ENCODE data around the gene CALR3. TPM values are rescaled to one million over a fixed set of nuclear protein-coding genes. Genes with fewer than 3 reads are reported as not detected.
"Not testable (repeated sequence)": the region's sequence is repeated elsewhere in the genome, so short reads cannot be mapped to it uniquely, and the experiment has no call there.

Gene CALR3
- total RNA-seq, 1 donor from 2014 or later: not detected

DNA sequence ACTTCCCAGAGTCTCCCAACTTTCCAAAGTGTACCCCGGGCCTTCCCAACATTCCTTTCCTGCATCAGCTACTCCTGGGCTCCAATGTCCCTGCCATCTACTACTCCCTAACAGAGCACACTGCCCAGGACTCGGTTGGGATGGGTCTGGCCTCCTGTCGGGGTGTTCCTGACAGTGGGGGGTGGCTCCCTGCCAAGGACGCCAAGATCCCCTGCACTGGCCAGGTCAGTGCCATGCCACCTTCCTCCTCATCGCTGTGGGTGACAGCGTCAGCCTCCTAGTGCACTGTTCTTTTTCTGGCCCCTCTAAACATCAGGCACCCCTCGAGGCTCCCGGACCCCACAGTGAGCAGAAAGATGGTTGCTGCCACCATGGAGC is 38.0 kb downstream of the CALR3 start:
- DNase-seq (ENCODE audit: low read depth): no peak

DNA sequence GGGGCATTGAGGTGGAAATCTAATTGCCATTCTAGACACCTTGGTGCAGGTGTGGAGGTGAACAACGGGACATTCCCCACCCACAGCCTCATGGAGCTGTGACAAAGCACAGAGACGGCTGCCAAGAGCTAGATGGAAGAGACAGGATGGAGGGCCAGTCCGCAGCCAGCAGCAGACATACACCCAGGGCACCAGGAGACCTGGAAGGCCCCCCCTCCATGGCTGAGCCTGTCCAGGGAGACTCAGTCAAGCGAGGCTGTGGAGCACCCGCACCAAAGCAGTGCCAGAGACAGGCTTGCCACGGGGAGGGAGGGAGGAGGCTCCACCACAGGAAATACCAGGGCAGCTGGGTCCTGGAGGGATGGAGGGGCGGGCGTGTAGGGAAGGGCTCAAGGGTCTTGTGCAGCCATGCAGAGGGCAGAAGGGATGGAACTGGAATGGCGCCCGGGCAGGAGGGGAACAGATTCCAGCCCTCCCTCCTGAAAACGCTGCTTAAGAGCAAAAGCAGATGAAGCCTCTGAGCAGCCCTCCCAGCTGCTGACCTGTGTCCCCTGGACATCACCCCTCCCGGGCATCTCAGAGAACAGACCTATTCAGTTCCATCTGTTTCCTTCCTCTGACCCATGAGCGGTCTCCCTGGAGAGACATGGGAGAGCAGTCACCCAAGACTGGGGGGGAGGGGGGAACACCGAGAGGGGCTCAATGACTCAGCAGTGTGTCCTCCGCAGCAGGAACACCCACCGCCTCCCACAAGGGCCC is 38.6 kb downstream of the CALR3 start:
- peak; percentile 69 for DNase-seq (ENCODE audit: low read depth)

DNA sequence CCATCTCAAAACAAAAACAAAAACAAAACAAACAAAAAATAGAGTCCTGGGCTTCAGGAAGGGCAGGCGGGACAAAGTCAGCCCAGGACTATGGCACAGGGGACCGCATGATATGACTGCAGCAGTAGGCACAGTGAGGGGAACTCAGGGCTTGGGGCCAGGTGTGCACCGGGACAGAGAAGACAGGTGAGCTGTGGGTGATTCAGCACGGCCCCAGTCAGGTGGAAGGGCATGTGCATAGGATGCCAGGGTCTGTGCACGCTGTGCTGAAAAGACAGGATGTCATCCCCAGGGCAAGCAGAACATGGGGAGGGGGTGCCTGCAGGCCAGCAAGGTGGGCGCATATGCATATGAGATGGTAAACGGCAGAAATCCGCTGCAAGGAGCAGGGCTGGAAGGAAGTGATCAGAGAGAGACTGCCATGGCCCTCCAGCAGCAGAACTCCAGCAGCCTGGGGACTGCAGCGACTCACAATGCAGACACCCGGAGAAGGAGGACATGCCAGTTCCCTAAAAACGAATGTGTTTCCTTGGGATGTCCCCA is 39.2 kb downstream of the CALR3 start:
- no peak for DNase-seq (ENCODE audit: low read depth)

DNA sequence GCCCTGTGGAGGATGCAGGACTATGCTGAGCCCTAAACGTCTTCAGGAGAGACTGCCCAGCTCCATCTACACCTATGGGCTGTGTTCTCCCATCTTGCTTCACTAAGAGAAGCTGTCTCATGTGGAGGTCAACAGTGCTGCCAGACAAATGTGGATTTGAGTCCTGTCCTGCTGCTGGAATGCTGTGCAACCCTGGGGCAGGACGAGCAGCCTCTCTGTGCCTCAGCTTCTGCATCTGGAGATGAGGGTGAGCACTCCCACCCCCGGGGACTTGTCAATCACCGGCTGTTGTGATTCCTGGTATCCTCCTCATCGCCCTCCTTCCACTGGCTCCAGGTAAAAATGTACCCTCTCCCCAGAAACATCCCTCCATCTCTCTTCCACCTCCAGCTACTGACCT is 40.5 kb downstream of the CALR3 start:
- DNase-seq (ENCODE audit: low read depth): no peak

DNA sequence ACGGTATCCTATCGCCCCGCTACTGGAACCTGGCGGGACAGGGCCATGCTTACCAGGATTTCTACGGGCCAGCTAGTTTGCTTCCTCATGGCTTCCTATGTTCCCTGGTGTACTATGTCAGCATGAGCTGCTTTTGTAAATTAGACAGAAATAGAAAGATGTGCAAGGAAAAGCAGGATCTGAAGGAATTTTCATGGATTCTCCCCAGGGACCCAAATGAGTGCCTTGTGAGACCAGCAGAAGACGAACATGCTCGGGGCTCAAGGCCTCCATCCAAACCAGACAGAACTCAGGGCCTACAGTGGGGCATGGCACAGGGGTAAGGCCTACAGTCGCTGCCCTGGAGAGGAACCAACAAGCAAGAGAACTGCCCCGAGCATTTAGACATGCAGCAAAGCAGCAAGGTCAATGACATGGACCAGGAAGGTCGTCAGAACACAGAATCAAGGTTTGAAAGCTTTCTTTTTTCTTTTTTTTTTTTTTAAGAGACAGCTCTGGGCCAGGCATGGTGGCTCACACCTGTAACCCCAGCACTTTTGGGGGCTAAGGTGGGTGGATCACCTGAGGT is 41.5 kb downstream of the CALR3 start:
- no peak for DNase-seq (ENCODE audit: low read depth)

DNA sequence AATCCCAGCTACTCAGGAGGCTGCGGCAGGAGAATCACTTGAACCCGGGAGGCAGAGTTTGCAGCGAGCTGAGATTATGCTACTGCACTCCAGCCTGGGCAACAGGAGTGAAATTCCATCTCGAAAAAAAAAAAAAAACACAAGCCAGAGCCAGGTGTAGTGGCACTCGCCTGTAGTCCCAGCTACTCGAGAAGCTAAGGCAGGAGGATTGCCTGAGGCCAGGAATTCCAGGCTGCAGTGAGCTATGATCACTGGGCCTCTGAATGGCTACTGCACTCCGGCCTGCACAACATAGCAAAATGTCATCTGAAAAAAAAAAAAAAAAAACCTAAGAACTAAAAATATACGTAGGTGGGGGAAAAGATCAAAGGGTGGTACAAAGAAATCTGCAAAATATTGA is 43.6 kb downstream of the CALR3 start:
- peak; percentile 59 for DNase-seq (ENCODE audit: low read depth)

DNA sequence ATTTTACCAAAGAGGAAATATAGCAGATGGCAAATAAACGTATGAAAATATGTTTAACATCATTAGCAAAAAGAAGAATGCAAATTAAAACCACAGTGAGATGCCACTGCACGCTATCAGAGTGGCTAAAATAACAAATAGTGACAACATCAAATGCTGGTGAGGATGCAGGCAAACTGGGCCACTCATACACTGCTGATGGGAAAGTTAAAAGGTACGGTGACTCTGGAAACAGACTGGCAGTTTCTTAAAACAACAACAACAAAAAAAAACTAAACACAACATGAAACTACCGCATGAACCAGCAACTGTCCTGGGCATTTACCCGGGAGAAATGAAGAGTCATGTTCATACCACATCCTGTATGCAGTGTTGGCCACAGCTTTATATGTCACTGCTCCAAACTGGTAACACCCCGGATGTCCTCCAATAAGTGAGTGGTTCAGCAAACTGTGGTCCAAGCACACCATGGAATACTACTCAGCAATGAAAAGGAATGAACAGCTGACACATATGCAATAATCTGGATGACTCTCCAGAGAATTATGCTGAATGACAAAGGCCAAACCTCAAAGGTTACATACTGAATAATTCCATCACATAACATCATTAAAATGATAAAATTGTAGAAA is 46.5 kb downstream of the CALR3 start:
- DNase-seq (ENCODE audit: low read depth): no peak

DNA sequence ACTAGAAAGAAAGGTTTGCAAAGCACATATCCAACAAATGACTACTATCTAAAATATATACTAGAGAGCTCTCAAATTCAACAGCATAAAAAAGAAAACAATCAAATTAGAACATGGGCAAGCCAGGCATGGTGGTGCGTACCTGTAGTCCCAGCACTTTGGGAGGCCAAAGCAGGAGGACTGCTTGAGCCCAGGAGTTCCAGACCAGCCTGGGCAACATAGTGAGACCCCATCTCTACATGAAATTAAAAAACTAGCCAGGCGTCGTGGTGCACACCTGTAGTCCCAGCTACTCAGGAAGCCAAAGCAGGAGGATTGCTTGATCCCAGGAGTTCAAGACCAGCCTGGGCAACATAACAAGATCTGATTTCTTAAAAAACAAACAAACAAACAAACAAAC is 47.1 kb downstream of the CALR3 start:
- not testable (repeated sequence) for DNase-seq (ENCODE audit: low read depth)

DNA sequence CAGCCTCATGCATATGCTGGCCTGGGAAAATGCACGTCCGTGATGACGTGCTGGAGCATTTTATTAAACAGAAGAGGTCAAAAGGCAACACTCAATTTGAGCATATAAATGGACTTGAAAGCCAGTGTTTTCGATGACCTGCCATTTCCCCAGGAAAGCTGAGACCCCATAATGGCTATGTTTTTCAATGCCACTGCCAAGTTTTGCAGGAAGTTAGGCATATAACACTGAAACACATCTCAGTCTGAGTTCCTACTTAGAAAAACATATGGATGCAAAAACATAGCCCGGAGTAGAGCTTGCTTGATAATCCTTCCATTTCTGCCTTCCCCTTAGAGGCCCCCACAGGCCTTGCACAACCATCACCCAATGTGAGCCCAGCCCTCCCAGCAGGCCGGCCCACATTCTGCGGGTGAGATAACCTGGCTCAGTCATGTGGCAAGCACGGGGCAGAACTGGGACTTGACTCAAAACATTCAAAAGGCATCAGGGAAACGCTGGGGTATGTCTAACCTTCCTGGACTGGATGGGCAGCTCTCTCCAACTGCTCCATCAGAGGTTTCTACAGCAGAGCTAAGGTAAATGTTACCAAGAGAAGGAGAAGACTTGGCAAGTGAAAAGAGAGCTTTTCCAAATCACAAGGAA is 49.1 kb downstream of the CALR3 start:
- peak; percentile 83 for DNase-seq (ENCODE audit: low read depth)

DNA sequence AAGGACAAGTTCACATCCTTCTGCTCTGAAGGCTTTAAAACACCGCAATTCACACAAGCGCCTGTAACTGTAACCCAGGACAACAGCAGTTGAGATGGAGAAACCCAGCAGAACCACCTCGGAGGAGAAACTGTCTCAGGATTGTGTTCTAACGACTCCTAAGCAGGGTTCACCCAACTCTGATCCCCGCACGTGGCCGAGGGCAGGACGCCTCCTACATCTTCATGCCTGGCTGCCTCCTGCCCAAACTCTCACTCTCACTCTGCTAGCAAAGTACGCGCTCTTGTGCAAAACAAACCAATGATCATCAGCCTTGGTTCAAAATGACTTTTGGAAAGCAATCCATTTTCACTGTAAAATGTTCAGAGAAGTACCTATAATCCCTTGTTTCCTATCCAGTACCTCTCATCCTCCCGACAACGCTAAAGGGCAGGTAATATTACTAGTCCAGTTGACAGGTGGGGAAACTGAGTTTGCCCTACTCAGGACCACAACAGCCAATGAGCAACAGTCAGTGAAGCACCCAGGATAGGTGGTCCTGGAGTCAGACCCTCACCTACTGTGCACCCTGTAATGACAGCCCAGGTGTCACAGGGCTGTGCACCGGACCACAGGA is 49.8 kb downstream of the CALR3 start:
- DNase-seq (ENCODE audit: low read depth): peak; percentile 28

DNA sequence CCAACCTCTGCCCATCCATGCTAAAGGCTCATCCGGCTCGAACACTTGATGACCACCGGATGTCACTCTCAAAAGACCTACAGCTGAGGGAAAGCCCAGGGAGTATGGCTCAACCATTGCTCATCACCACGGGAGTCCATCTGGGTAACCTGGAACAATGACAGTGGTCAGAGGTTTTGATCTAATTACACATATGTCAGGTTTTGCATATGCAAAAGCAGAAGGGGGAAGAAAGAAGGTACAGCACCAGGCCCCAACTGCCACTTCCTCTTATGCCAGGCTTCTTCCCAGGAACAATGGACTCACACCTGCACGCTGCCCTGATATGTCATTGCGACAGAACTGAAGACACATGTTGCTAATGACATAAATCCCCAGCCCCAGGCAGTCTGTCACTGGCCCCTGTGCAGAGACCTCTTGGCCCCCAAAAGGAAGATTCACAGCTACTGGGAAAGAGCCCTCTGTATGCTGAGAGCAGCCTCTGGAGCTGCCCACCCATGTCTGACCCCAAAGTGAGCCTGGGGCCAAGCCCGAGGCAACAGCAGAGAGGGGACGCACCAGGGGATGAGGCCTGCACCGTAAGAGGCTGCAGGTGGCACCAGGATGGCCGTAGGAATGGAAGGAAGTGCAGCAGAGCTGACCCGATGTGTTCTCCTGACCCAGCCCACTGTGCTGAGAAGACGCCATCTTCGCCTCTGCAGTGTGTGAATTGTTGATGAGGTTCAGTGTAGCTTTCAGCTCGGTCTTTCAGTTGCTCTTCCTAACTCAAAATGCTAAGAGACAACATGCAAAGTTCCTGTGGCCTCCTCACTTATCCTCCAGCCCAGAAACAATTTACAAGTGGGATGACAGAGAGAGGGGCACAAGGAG is 50.5 kb downstream of the CALR3 start:
- peak; percentile 86 for DNase-seq (ENCODE audit: low read depth)

DNA sequence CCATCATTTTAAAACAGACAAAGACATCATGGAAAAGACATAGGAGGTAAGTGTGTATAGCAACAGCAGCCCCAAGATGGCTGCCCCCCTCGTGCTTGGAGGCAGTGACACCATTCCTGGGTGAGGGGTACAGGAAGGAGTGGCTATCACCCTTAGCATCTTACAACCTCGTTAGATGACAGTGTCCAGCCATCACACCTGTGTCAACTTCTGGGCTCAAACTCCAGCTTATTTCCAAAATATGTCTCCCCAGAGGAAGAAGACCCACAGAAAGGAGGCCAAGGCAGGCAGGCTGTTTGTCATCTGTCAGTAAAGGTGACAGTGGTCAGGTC is 51.7 kb downstream of the CALR3 start:
- no peak for DNase-seq (ENCODE audit: low read depth)

DNA sequence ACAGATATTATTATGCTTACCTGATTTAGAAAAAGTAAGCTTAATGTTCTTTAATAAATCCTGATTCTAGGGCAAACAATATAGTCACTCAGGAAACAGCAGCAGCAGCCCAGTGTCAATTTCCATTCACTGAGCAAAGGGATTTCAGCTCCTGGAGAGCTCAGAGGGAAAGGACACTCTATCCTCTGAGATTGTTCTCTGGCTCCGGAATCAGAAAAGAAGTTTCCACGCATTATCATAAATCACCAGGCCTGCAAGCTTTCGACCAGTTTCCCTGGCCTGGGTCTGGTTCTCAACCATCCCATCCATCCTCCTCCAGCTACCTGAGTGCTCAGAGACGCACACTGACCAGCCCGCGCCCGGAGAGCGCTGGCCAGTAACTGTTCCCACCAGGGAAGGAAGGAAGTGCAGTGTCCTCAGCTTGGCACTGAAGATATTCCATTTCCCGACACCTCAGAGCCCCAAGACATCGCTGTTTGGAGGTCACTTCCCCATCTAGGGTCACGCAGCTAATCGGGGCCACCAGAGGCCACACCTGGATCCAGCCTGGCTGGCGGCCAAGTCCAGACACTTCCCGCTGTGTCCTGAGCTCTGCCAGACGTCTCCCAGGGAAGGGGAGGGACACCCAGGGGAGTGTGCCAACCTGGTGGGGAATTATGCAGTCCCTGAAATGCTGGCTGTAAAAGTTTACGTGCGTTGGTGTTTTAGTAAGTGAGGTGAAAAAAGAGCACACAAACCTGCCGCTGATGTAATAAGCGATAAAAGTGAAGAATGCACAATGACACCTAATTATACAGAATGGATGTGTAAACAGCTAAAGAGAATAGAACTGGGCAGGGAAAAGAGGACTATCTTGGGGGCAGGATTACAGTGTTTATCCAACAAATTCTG is 53.3 kb downstream of the CALR3 start:
- no peak for DNase-seq (ENCODE audit: low read depth)

DNA sequence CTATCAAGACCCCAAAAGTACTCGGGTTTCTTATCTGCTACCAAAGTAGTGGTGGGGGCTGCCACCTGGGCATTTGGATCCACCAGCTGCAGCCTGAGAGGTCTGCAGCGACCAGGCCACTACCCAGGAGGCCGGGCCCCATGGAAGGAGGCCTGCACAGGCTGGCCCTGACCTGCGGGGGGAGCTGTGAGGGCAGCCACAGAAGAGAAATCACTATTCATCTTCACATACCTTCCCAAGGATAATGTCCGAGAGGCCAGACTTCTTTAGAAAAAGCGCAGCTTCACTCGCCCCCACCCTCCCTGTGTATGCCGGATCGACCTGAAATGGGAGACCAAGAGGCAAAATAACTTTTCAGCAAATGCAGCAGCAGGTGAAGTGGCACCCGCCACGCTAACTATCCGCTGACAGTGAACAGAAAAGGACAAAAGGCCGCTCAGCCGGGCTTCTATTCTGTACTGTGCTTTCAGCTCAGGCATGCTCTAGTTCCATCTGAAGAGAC is 54.3 kb downstream of the CALR3 start:
- DNase-seq (ENCODE audit: low read depth): no peak

DNA sequence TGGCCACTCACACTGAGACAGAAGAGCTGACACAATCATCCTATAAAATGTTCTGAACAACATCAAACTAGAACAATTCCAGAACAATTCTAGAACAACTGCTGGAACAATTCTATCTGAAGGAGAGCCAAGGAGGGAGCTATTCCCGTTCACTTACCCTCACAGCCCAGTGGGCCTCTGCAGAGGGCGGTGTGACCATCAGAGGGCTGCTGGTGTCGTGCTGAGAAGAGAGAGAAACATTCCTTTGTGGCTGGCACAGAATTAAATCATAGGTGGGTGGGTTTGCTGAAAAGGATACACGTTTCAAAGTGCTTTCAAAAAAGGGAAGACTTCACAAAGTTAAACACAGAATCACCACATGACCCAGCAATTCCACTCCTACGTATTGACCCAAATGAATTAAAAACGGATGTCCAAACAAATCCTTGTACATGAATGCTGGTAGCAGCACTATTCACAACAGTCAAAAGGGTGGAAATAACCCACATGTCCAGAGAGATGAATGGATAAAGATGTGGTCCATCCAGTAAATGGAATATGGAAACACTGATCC is 59.1 kb downstream of the CALR3 start:
- DNase-seq (ENCODE audit: low read depth): no peak

DNA sequence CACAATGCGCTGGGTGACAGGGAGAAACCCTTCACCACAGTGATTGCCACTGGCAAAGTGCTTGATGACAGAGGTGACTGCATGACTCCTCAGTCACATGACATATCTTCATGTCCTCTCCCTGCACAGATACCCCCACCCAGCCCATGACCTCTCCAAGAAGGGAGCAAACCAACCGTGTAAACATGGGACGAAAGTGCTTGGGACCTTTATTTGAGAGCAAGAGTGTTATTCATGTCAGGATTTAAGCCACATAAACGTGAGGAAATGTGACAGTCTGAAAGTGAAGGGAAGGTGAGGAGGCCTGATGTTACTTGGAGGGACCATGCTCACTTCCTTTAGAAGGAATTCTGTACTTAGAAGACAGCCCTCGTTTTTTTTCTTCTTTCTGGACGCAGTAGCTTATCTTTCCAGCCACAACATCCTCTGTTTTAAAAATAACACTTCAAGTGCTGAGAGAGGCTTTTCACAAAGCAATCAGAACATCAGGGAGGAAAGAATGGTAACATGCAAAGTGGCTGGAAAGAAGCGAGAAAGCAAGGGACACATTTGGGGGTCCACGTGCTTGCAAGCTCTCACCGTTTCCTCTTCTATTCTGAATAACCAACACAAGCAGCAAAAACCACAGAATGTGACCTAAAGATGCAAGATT is 59.8 kb downstream of the CALR3 start:
- DNase-seq (ENCODE audit: low read depth): no peak

DNA sequence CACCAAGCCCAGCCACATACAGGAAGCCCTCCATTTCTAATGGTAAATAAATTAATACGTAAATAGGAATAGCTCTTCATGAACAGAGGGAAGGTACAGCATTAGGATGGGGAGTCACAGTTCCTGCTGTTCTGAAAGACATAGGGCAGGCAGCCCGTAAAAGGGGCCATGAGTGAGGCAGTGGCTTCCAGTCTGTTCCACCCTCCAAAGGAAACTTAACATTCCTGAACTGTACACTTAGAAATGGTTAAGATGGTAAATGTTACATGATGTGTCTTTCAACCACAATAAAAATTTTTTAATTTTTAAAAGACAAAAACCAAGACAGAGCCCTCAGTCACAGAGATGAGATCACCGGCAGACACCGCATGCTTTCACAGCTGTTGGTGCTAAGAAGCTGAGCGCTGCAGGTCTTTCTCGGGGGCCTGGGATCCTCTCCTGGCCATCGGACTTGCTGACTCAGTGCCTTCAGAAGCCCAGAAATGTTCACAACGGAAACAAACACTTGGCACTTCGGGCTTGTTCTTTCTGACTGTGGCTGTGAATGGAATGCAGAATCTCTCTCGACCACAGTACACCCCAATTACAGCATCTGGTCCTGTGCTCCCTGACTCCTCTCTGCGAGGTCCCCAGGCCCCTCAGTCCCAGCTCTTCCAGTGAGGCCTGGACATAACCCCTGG is 60.6 kb downstream of the CALR3 start:
- DNase-seq (ENCODE audit: low read depth): peak; percentile 88

DNA sequence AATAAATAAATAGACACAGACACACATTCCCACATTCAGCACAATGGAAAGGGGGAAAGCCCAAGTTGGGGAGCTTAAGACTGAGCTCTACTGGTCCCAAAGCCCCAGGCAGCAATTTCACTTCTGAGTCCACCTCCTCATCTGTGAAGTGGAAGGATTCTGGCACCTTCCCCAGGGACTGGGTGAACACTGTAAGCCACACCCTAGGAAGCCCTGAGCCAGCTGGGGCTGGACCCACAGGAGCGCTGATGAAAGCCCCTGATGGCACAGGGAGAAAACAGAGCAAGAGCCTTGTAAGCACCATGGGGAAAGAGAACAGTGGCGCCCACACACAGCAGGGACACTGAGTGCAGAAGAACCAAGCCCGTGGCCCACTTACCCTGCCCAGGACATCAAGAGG is 62.0 kb downstream of the CALR3 start:
- DNase-seq (ENCODE audit: low read depth): no peak

DNA sequence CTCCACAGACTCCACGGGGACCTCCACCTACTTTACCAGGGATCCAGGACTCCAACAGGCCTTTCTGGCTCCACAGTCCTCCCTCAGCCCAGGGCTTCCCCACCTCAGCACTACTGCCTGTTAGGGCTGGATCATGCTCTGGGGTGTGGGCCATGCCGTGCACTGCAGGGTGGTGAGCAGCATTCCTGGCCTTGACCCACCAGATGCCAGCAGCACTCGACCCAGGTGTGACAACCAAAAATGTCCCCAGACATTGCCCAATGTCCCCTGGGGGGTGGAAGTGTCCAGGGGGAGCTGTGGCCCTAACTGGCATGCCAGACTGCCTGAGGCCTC is 66.2 kb downstream of the CALR3 start:
- no peak for DNase-seq (ENCODE audit: low read depth)
